Activated T-cell treated with anti-CD3 and anti-CD28 coated beads, Interleukin-2, amount 50 U/mL, for 72 hours (primary cell): Measurements from ENCODE around the gene F8A1. TPM values are rescaled to one million over a fixed set of nuclear protein-coding genes. Genes with fewer than 3 reads are reported as not detected.
A peak's percentile ranks its signal among the peaks of the same experiment; 100 is the strongest.
"Not testable (repeated sequence)": the region's sequence is repeated elsewhere in the genome, so short reads cannot be mapped to it uniquely, and the experiment has no call there.

Experiments
- ATAC-seq, 2 donors: fragments of 150-1000 bp; cut with Tn5 transposase; replicated peaks in 1 of 2; 2 replicates each; pipeline ENCODE4 v1.10.0; 2021; ENCODE audit warnings: moderate library complexity in 2 of 2, mild to moderate bottlenecking in 1 of 2
- DNase-seq, 2 donors: peaks; one replicate each; pipeline ENCODE4 v3.0.0; 2021 to 2022; ENCODE audit warnings: mixed read lengths in 1 of 2
- H3K27ac Mint-ChIP-seq: one replicate; pipeline ENCODE4 v1.8.0; 2022; ENCODE audit warnings: mild to moderate bottlenecking, moderate library complexity, mixed read lengths
- H3K27me3 Mint-ChIP-seq: one replicate; pipeline ENCODE4 v1.8.0; 2022; ENCODE audit warnings: low read depth, mixed read lengths
- H3K36me3 Mint-ChIP-seq, 2 donors: one replicate each; pipeline ENCODE4 v1.8.0; 2022; ENCODE audit warnings: mixed read lengths in 2 of 2, mild to moderate bottlenecking in 1 of 2; ENCODE audit not compliant: insufficient read depth in 2 of 2
- H3K4me1 Mint-ChIP-seq: one replicate; pipeline ENCODE4 v1.8.0; 2022; ENCODE audit warnings: low read depth, mixed read lengths
- H3K4me3 Mint-ChIP-seq, 2 donors: one replicate each; pipeline ENCODE4 v1.8.0; 2022; ENCODE audit warnings: mild to moderate bottlenecking in 2 of 2, mixed read lengths in 2 of 2, moderate library complexity in 2 of 2
- H3K9me3 Mint-ChIP-seq, 2 donors: one replicate each; pipeline ENCODE4 v1.8.0; 2022; ENCODE audit warnings: mixed read lengths in 2 of 2
- total RNA-seq, 2 donors: library from RNA; stranded (reverse); gene quantifications; one replicate each; pipeline ENCODE4 v1.2.3, GENCODE V29; 2022

The F8A1 gene
- 10 to 100 TPM; 50.6 to 63.7 TPM for total RNA-seq

DNA sequence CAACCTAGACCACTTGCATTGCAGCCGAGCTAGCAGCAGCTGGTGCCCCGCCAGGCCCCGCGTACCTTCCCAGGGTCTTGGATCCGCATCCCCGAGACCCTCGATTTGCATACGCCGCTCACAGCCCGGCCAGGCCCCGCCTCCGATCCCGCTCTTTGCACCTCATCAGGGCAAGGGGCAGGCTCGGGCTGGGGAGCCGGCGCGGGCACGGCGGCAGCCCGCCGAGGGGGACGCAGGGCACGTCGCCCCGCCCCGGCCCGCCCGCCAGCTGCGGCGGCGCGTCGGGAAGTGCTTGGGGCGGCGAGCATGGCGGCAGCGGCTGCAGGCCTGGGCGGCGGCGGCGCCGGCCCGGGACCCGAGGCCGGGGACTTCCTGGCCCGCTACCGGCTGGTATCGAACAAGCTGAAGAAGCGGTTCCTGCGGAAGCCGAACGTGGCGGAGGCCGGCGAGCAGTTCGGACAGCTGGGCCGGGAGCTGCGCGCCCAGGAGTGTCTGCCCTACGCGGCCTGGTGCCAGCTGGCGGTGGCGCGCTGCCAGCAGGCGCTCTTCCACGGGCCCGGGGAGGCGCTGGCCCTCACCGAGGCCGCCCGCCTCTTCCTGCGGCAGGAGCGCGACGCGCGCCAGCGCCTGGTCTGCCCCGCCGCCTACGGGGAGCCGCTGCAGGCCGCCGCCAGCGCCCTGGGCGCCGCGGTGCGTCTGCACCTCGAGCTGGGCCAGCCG lies at the start of gene F8A1:
Gene F8A1 (plus strand): TSS at position 287 of the 720 bp plus-strand sequence. CDS start 20 bp downstream, at position 307.
- not testable (repeated sequence) for H3K4me3 Mint-ChIP-seq, H3K27me3 Mint-ChIP-seq, DNase-seq, H3K9me3 Mint-ChIP-seq, H3K27ac Mint-ChIP-seq, H3K4me1 Mint-ChIP-seq, H3K36me3 Mint-ChIP-seq
- peak; percentile 66 to 67 for ATAC-seq

GRCh38 chrX:154840856-154841255 lies 45.3 kb upstream of the F8A1 start:
- H3K4me3 Mint-ChIP-seq = no peak overlapping the region
- no peaks in the 10 kb centered on the region for H3K36me3 Mint-ChIP-seq
- peaks cover 5% of the 10 kb centered on the region for H3K27me3 Mint-ChIP-seq
- ATAC-seq (peak; percentile 55 to 60), DNase-seq (no peak)
- H3K9me3 Mint-ChIP-seq = no peaks in the 10 kb centered on the region
- no peaks in the 10 kb centered on the region for H3K4me1 Mint-ChIP-seq
- no peak overlapping the region for H3K27ac Mint-ChIP-seq

- H3K27ac Mint-ChIP-seq = no peak overlapping the region
- ATAC-seq (no peak), DNase-seq (no peak)
- H3K9me3 Mint-ChIP-seq = no peaks in the 10 kb centered on the region
- no peak overlapping the region for H3K4me3 Mint-ChIP-seq
- H3K36me3 Mint-ChIP-seq = peaks cover 0 to 4% of the 10 kb centered on the region in 2 donors
- no peaks in the 10 kb centered on the region for H3K4me1 Mint-ChIP-seq
- H3K27me3 Mint-ChIP-seq = peaks cover 18% of the 10 kb centered on the region
These were observed 35.1 kb upstream of the F8A1 start for GRCh38 chrX:154850957-154851611.

DNA sequence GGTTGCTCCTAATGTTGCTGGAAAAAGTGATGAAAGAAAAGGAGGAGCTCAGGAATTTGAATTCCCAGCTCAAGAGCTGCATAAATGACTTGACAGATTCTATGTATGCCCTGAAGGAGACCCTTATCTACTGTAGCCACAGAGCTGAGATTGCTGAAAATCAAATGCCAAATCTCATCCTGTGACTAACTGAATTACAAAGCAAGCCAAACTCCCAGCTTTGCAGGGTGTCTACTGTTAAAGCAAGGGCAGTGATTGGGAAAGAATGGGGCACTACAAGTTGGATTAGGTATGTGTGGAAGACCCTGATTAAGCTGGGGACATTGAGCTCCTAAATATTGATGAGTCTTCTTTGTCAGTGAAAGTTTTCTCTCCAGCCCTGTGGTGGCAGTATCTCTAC lies 30.9 kb upstream of the F8A1 start:
- Mint-ChIP-seq H3K9me3 (no peaks in the 10 kb centered on the region), H3K4me3 (no peak overlapping the region), H3K36me3 (peaks cover 3 to 7% of the 10 kb centered on the region in 2 donors), H3K4me1 (no peaks in the 10 kb centered on the region), H3K27me3 (peaks cover 10% of the 10 kb centered on the region), H3K27ac (no peak overlapping the region)
- ATAC-seq (no peak), DNase-seq (no peak)

DNA sequence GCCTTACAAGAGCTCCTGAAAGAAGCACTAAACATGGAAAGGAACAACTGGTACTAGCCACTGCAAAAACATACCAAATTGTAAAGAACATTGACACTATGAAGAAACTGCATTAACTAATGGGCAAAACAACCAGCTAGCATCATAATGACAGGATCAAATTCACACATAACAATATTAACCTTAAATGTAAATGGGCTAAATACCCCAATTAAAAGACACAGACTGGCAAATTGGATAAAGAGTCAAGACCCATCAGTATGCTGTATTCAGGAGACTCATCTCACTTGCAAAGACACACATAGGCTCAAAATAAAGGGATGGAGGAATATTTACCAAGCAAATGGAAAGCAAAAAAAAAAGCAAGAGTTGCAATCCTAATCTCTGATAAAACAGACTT lies 17.6 kb upstream of the F8A1 start:
- H3K9me3 Mint-ChIP-seq = peaks cover 10 to 11% of the 10 kb centered on the region in 2 donors
- H3K27me3 Mint-ChIP-seq = peaks cover 13% of the 10 kb centered on the region
- H3K27ac Mint-ChIP-seq, DNase-seq, H3K4me3 Mint-ChIP-seq, ATAC-seq, H3K4me1 Mint-ChIP-seq: not testable (repeated sequence)
- peaks cover 14 to 17% of the 10 kb centered on the region in 2 donors for H3K36me3 Mint-ChIP-seq

DNA sequence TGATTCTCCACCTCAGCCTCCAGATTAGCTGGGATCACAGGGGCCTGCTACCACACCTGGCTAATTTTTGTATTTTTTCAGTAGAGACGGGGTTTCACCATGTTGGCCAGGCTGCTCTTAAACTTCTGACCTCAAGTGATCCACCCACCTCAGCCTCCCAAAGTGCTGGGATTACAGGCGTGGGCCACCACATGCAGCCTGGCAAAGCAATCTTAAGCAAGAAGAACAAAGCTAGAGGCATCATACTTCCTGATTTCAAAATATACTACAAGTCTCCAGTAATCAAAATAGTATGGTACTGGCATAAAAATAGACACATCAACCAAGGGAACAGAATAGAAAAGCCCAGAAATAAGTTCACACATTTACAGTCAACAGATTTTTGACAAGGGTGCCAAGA lies 12.8 kb upstream of the F8A1 start:
- H3K9me3 Mint-ChIP-seq = peaks cover 4 to 8% of the 10 kb centered on the region in 2 donors
- ATAC-seq (no peak), DNase-seq (no peak)
- no peaks in the 10 kb centered on the region for H3K4me1 Mint-ChIP-seq
- H3K27ac Mint-ChIP-seq = no peak overlapping the region
- no peak overlapping the region for H3K4me3 Mint-ChIP-seq
- peaks cover 13% of the 10 kb centered on the region for H3K27me3 Mint-ChIP-seq
- H3K36me3 Mint-ChIP-seq = peaks cover 6 to 12% of the 10 kb centered on the region in 2 donors

DNA sequence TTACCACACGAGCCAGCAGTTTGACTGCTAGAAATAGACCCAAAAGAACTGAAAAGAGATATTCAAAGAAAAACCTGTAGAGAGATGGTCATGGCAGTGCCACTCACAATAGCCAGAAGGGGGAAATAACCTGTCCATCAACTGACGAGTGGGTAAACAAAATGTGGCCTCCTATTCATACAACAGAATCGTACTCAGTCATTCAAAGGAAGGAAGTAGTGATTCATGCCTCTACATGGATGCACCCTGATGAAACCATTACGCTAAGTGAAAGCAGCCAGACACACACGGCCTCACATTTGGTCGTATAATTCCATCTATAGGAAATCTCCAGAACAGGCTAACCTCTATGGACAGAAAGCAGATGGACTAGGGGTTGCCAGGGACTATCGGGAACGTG lies 2.1 kb upstream of the F8A1 start:
- H3K27me3 Mint-ChIP-seq, DNase-seq, H3K27ac Mint-ChIP-seq, H3K36me3 Mint-ChIP-seq, H3K9me3 Mint-ChIP-seq, H3K4me3 Mint-ChIP-seq, H3K4me1 Mint-ChIP-seq: not testable (repeated sequence)
- ATAC-seq = peak; percentile 56 to 68

- not testable (repeated sequence) for H3K36me3 Mint-ChIP-seq, DNase-seq, H3K27ac Mint-ChIP-seq, H3K27me3 Mint-ChIP-seq, H3K4me1 Mint-ChIP-seq, ATAC-seq, H3K9me3 Mint-ChIP-seq, H3K4me3 Mint-ChIP-seq
These were observed 1.1 kb upstream of the F8A1 start for GRCh38 chrX:154885057-154885456.

- not testable (repeated sequence) for H3K27ac Mint-ChIP-seq, H3K4me1 Mint-ChIP-seq, H3K4me3 Mint-ChIP-seq, H3K36me3 Mint-ChIP-seq, H3K27me3 Mint-ChIP-seq, H3K9me3 Mint-ChIP-seq
- ATAC-seq (peak; percentile 10 to 25), DNase-seq (peak; percentile 14 to 19)
These were observed 606 bp upstream of the F8A1 start for GRCh38 chrX:154885549-154885948.

DNA sequence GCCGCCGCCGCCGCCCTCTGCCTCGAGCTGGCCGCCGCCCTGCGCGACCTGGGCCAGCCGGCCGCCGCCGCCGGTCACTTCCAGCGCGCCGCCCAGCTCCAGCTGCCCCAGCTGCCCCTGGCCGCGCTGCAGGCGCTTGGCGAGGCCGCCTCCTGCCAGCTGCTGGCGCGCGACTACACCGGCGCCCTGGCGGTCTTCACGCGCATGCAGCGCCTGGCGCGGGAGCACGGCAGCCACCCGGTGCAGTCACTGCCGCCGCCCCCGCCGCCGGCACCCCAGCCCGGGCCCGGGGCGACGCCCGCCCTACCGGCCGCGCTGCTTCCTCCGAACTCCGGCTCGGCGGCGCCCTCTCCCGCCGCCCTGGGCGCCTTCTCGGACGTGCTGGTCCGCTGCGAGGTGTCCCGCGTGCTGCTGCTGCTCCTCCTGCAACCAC lies 650 bp downstream of the F8A1 start:
- not testable (repeated sequence) for H3K27me3 Mint-ChIP-seq, H3K27ac Mint-ChIP-seq, DNase-seq, H3K9me3 Mint-ChIP-seq, H3K4me1 Mint-ChIP-seq, H3K36me3 Mint-ChIP-seq, H3K4me3 Mint-ChIP-seq
- peak; percentile 59 to 68 for ATAC-seq

GRCh38 chrX:154890990-154891639 lies 5.0 kb downstream of the F8A1 start:
- no peak overlapping the region for H3K4me3 Mint-ChIP-seq
- no peaks in the 10 kb centered on the region for H3K9me3 Mint-ChIP-seq
- DNase-seq (no peak), ATAC-seq (no peak)
- H3K36me3 Mint-ChIP-seq = no peaks in the 10 kb centered on the region
- H3K27me3 Mint-ChIP-seq = no peaks in the 10 kb centered on the region
- H3K4me1 Mint-ChIP-seq = peaks cover 5% of the 10 kb centered on the region
- no peak overlapping the region for H3K27ac Mint-ChIP-seq

DNA sequence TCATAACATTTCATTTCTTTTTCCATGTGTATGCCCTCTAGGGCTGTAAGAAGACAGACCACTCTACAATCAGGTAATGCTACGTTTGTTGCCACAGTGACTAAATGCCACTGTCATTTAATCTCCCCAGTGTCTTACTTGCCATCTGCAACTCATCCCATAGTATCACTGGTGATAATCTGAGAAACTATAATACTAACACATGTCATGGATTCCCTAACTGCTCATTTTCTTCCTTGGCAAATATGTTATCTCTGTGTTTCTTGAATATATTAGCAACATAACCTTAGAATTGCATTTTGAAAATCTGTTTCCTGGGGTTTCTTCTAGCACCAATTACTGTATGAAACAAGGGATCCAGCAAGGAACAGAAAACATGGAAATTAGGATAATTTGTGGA lies 6.1 kb downstream of the F8A1 start:
- Mint-ChIP-seq H3K27me3 (no peaks in the 10 kb centered on the region), H3K9me3 (no peaks in the 10 kb centered on the region), H3K27ac (peak overlapping the region; percentile 54), H3K4me1 (peaks cover 5% of the 10 kb centered on the region), H3K36me3 (no peaks in the 10 kb centered on the region), H3K4me3 (no peak overlapping the region)
- ATAC-seq = no peak
- DNase-seq = no peak

- H3K9me3 Mint-ChIP-seq = no peaks in the 10 kb centered on the region
- no peaks in the 10 kb centered on the region for H3K4me1 Mint-ChIP-seq
- H3K27ac Mint-ChIP-seq = no peak overlapping the region
- no peaks in the 10 kb centered on the region for H3K36me3 Mint-ChIP-seq
- peaks cover 48% of the 10 kb centered on the region for H3K27me3 Mint-ChIP-seq
- DNase-seq = no peak
- no peak overlapping the region for H3K4me3 Mint-ChIP-seq
- no peak for ATAC-seq
These were observed 14.2 kb downstream of the F8A1 start for GRCh38 chrX:154900323-154900722.
